IPS DF 4.7 (cell line): ENCODE results near the gene ARHGAP26.

Experiments
- DNase-seq: peaks from one replicate; pipeline ENCODE4 v3.0.0-alpha.2; 2013; ENCODE audit warnings: low spot score; ENCODE audit errors: extremely low read depth

The ARHGAP26 gene

GRCh38 chr5:142901476-142902185 is 131.5 kb downstream of the ARHGAP26 start:
- DNase-seq, result no peak

GRCh38 chr5:142902186-142902965 is 132.2 kb downstream of the ARHGAP26 start:
- DNase-seq, result no peak

GRCh38 chr5:142904416-142904815 is 134.2 kb downstream of the ARHGAP26 start:
- DNase-seq, result no peak

GRCh38 chr5:142905348-142905747 is 135.2 kb downstream of the ARHGAP26 start:
- DNase-seq, result no peak

GRCh38 chr5:142906863-142907671 is 136.9 kb downstream of the ARHGAP26 start:
- no peak for DNase-seq

GRCh38 chr5:142908659-142909058 is 138.5 kb downstream of the ARHGAP26 start:
- DNase-seq, result no peak

GRCh38 chr5:142910128-142910527 is 140.0 kb downstream of the ARHGAP26 start:
- no peak for DNase-seq

GRCh38 chr5:142911170-142911569 is 141.0 kb downstream of the ARHGAP26 start:
- DNase-seq, result no peak

GRCh38 chr5:142911775-142912174 is 141.6 kb downstream of the ARHGAP26 start:
- no peak for DNase-seq

- no peak for DNase-seq
These were observed 143.7 kb downstream of the ARHGAP26 start for GRCh38 chr5:142913728-142914338.

- no peak for DNase-seq
These were observed 144.9 kb downstream of the ARHGAP26 start for GRCh38 chr5:142915038-142915437.

- DNase-seq, result no peak
These were observed 145.7 kb downstream of the ARHGAP26 start for GRCh38 chr5:142915813-142916424.

- DNase-seq, result no peak
These were observed 148.9 kb downstream of the ARHGAP26 start for GRCh38 chr5:142918959-142919635.

- no peak for DNase-seq
These were observed 150.9 kb downstream of the ARHGAP26 start for GRCh38 chr5:142920849-142921612.

- DNase-seq, result no peak
These were observed 152.2 kb downstream of the ARHGAP26 start for GRCh38 chr5:142922223-142922952.

GRCh38 chr5:142924135-142924883 is 154.1 kb downstream of the ARHGAP26 start:
- no peak for DNase-seq

- DNase-seq, result no peak
These were observed 155.6 kb downstream of the ARHGAP26 start for GRCh38 chr5:142925795-142926194.

- no peak for DNase-seq
These were observed 156.4 kb downstream of the ARHGAP26 start for GRCh38 chr5:142926549-142926948.
